K562 (cell line): ENCODE data around the gene CPNE8. TPM values are rescaled to one million over a fixed set of nuclear protein-coding genes. Genes with fewer than 3 reads are reported as not detected.
A peak's percentile ranks its signal among the peaks of the same experiment; 100 is the strongest.

Source experiments
- ARID1B ChIP-seq: fragments of 450-650 bp; IDR thresholded peaks from 2 replicates; pipeline ENCODE4 v1.6.1; 2016; ENCODE audit warnings: antibody characterized with exemption, mild to moderate bottlenecking, inconsistent platforms
- CBFA2T2 ChIP-seq: fragments of 450-650 bp; conservative IDR thresholded peaks from 2 replicates; pipeline ENCODE4 v1.6.1; 2017; ENCODE audit warnings: mild to moderate bottlenecking
- CBFA2T3 ChIP-seq: fragments of 450-650 bp; IDR thresholded peaks from 2 replicates; pipeline ENCODE4 v1.6.1; 2017
- CC2D1A ChIP-seq: fragments of 450-650 bp; IDR thresholded peaks from 2 replicates; pipeline ENCODE4 v1.6.1; 2017; ENCODE audit warnings: mild to moderate bottlenecking
- CXXC5 ChIP-seq: fragments of 250-450 bp; sonication (Bioruptor Pico); IDR thresholded peaks from 2 replicates; pipeline ENCODE4 v1.8.0; 2022; ENCODE audit warnings: inconsistent platforms, mild to moderate bottlenecking, moderate library complexity
- DPF2 ChIP-seq: fragments of 450-650 bp; IDR thresholded peaks from 2 replicates; pipeline ENCODE4 v1.6.1; 2016
- EP300 ChIP-seq: IDR thresholded peaks from 2 replicates; pipeline ENCODE4 v1.6.1; 2012; ENCODE audit warnings: low read length, improper control_type of control experiment
- GATA2 ChIP-seq: sonication (generic); formaldehyde crosslinking; IDR thresholded peaks from 2 replicates; pipeline ENCODE4 v1.4.0; 2020; ENCODE audit warnings: mild to moderate bottlenecking, missing genetic modification reagents
- HMBOX1 ChIP-seq: sonication (generic); IDR thresholded peaks from 2 replicates; pipeline ENCODE4 v1.6.1; 2016
- L3MBTL2 ChIP-seq: fragments of 450-650 bp; IDR thresholded peaks from 2 replicates; pipeline ENCODE4 v1.6.1; 2016; ENCODE audit warnings: mild to moderate bottlenecking, moderate library complexity
- LARP7 ChIP-seq: fragments of 450-650 bp; IDR thresholded peaks from 2 replicates; pipeline ENCODE4 v1.6.1; 2016
- MTA2 ChIP-seq: fragments of 450-650 bp; IDR thresholded peaks from 2 replicates; pipeline ENCODE4 v1.6.1; 2016; ENCODE audit warnings: low read depth
- MYC ChIP-seq, 2 experiments: fragments of 250-450 bp in 1 of 2; sonication (Bioruptor Pico) in 1 of 2; IDR thresholded peaks; 2 replicates each; pipeline versions ENCODE4 v1.5.1 to v1.6.1; 2012 to 2021; ENCODE audit warnings: low read depth in 2 of 2, borderline replicate concordance in 1 of 2, improper control_type of control experiment in 1 of 2, low read length in 1 of 2, mild to moderate bottlenecking in 1 of 2, moderate library complexity in 1 of 2
- NCOR1 ChIP-seq: fragments of 450-650 bp; IDR thresholded peaks from 2 replicates; pipeline ENCODE4 v1.6.1; 2016; ENCODE audit warnings: mild to moderate bottlenecking, moderate library complexity
- NFE2L1 ChIP-seq: fragments of 450-650 bp; IDR thresholded peaks from 2 replicates; pipeline ENCODE4 v1.6.1; 2016; ENCODE audit warnings: missing genetic modification characterization, low read depth, mild to moderate bottlenecking, missing compliant biosample characterization, moderate library complexity, borderline replicate concordance
- NFIC ChIP-seq: fragments of 450-650 bp; IDR thresholded peaks from 2 replicates; pipeline ENCODE4 v1.6.1; 2017; ENCODE audit warnings: mild to moderate bottlenecking, inconsistent platforms
- RERE ChIP-seq: sonication (generic); formaldehyde crosslinking; IDR thresholded peaks from 2 replicates; pipeline ENCODE4 v1.8.0; 2023; ENCODE audit warnings: missing genetic modification reagents, mild to moderate bottlenecking, borderline replicate concordance
- SETDB1 ChIP-seq: IDR thresholded peaks from one replicate; pipeline ENCODE4 v1.6.1; 2012; ENCODE audit warnings: low read length, control low read depth, inconsistent platforms
- SMARCA4 ChIP-seq: fragments of 450-650 bp; IDR thresholded peaks from 2 replicates; pipeline ENCODE4 v1.6.1; 2016
- SMARCE1 ChIP-seq: fragments of 450-650 bp; IDR thresholded peaks from 2 replicates; pipeline ENCODE4 v1.7.1; 2016; ENCODE audit warnings: mild to moderate bottlenecking
- STAT5A ChIP-seq: IDR thresholded peaks from 2 replicates; pipeline ENCODE4 v1.6.1; 2012; ENCODE audit warnings: low read length, inconsistent platforms, borderline replicate concordance
- TCF3 ChIP-seq: sonication (generic); formaldehyde crosslinking; IDR thresholded peaks from 2 replicates; pipeline ENCODE4 v1.4.0; 2020; ENCODE audit warnings: mild to moderate bottlenecking, missing genetic modification reagents
- TRIM24 ChIP-seq, 2 experiments: fragments of 450-650 bp; IDR thresholded peaks; 2 replicates each; pipeline ENCODE4 v1.6.1; 2016
- ZBTB12 ChIP-seq: fragments of 250-450 bp; sonication (Bioruptor Pico); IDR thresholded peaks from 2 replicates; pipeline ENCODE4 v1.4.0; 2020
- polyA plus RNA-seq, 8 experiments: library from polyadenylated mRNA; depleted of rRNA in 4 of 8; stranded (reverse) in 5 of 8; unstranded in 3 of 8; fragments of >200 nt; fragmentation: Nextera tagmentation in 2 of 8; fragmentation: Illumina TruSeq in 1 of 8; extraction: Ambion mirVana in 2 of 8; extraction: Trizol in 1 of 8; gene quantifications; 2 replicates each; pipeline versions ENCODE4 v1.2.1 to v1.2.3, GENCODE V29; 2011 to 2014; ENCODE audit warnings: inconsistent platforms in 1 of 8, missing spikeins in 1 of 8
- total RNA-seq, 7 experiments: library from RNA; depleted of rRNA in 6 of 7; stranded (reverse); fragments of >200 nt in 6 of 7; fragmentation: Illumina TruSeq in 2 of 7; extraction: Trizol in 2 of 7; gene quantifications; 2 replicates each; pipeline versions ENCODE4 v1.2.1 to v1.2.3, GENCODE V29; 2011 to 2021; ENCODE audit warnings: low replicate concordance in 1 of 7

CPNE8 gene
- total and polyA plus RNA-seq, 9 of the 15 experiments (the other 6 are each of a cell fraction or from before 2014, with no cell fraction given): 2.4 to 7.0 (median 4.2) TPM

- TF ChIP-seq STAT5A (no peak), MTA2 (peak; percentile 59), DPF2 (peak; percentile 58), SETDB1 (no peak), GATA2 (peak; percentile 35; the same call in 1 of the 2 replicates), ARID1B (peak; percentile 87), RERE (CRISPR knock-in tag) (no peak), TRIM24 (IDR thresholded peaks at IDR 0.05) (peak; percentile 27 to 41; a peak in 1 of 4 replicates), CBFA2T3 (peak; percentile 79), SMARCE1 (peak; percentile 64; the same call in 1 of the 2 replicates), ZBTB12 (CRISPR knock-in tag) (no peak), CBFA2T2 (peak; percentile 68), L3MBTL2 (peak; percentile 30; the same call in 1 of the 2 replicates), EP300 (peak; percentile 34; the same call in 1 of the 2 replicates), CXXC5 (CRISPR knock-in tag) (peak; percentile 19; the same call in 1 of the 2 replicates), NFE2L1 (tag) (no peak), CC2D1A (peak; percentile 20; the same call in 1 of the 2 replicates), NCOR1 (peak; percentile 61), SMARCA4 (peak; percentile 65), TCF3 (CRISPR knock-in tag) (peak; percentile 75), LARP7 (no peak), MYC (IDR thresholded peaks at IDR 0.05; ENCODE audit: low read depth, low read length) (no peak), MYC (CRISPR knock-in tag; IDR thresholded peaks at IDR 0.05; ENCODE audit: borderline replicate concordance, low read depth) (no peak), HMBOX1 (peak; percentile 90), NFIC (peak; percentile 51)
These were observed 28.7 kb upstream of the CPNE8 start (continued) for GRCh38 chr12:38934078-38934584.
